ENCODE measurements around the gene PROB1. TPM values are rescaled to one million over a fixed set of nuclear protein-coding genes. Genes with fewer than 3 reads are reported as not detected.

PROB1 gene
- total and polyA plus RNA-seq, 2 of the 13 experiments (the other 11 are each of a cell fraction or from before 2014, with no cell fraction given): 0.69 to 1.1 TPM

DNA sequence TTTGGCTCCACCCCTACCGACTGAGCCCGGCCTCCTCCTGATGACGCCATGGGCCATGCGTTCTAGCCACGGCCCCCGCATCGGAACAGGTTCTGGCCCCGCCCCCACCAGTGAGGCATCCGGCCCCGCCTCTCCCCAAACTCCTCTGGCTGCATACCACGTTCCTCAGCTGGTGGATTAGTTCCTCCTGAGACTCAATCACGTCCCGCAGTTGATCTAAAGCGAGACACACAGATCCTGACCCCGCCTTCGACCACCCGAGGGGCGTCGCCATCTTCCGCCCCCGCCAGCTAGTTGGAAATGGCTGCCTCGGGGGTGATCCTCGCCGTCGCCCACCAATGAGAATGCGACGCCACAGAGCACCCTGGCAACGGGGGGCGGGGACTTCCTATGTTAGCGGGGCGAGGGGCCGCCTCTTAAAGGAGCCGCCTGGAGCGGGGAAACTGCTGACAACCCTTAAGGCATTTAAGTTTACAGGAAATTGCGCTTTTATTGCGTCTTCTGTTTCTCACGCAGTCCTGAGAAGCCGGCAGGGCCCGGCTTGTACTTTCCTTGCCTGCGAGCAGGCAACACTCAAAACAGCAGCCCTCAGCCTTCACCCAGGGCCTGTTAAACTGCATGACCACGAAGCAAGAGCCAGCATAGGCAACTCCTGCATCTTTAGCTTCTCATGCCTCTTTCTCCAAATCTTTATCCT, 9.0 kb upstream of the PROB1 start, which contains the start of gene SPATA24 (continued):
- TF ChIP-seq ZNF292 (CRISPR knock-in tag; IDR thresholded peaks at IDR 0.05; ENCODE audit: borderline replicate concordance, low read depth) (no peak), NR2C2 (CRISPR knock-in tag; IDR thresholded peaks at IDR 0.05; ENCODE audit: borderline replicate concordance) (peak; percentile 24; the same call in 1 of the 2 replicates), HNF4A (CRISPR knock-in tag; IDR thresholded peaks at IDR 0.05) (no peak), RARG (CRISPR knock-in tag; IDR thresholded peaks at IDR 0.05; ENCODE audit: low read depth) (no peak), CEBPG (CRISPR knock-in tag; IDR thresholded peaks at IDR 0.05) (no peak), ZNF616 (CRISPR knock-in tag; IDR thresholded peaks at IDR 0.05; ENCODE audit: low read depth) (no peak), KDM3A (CRISPR knock-in tag; IDR thresholded peaks at IDR 0.05; ENCODE audit: low read depth) (no peak), NAIF1 (CRISPR knock-in tag; IDR thresholded peaks at IDR 0.05; ENCODE audit: borderline replicate concordance) (no peak), KAT8 (CRISPR knock-in tag; IDR thresholded peaks at IDR 0.05) (peak; percentile 71), ZFP36L2 (CRISPR knock-in tag; IDR thresholded peaks at IDR 0.05) (no peak), ZNF556 (CRISPR knock-in tag; IDR thresholded peaks at IDR 0.05; ENCODE audit: borderline replicate concordance) (no peak), GTF2F1 (IDR thresholded peaks at IDR 0.05; ENCODE audit: low read length) (no peak), KLF11 (CRISPR knock-in tag; IDR thresholded peaks at IDR 0.05) (no peak), RBM39 (IDR thresholded peaks at IDR 0.05; ENCODE audit: low read depth, low read length, poor library complexity, severe bottlenecking) (peak; percentile 44), POLR2AphosphoS5 (IDR thresholded peaks at IDR 0.05; ENCODE audit: low read depth, low read length) (peak; percentile 69), MED8 (CRISPR knock-in tag; IDR thresholded peaks at IDR 0.05; ENCODE audit: insufficient replicate concordance) (no peak), ZSCAN9 (CRISPR knock-in tag; IDR thresholded peaks at IDR 0.05; ENCODE audit: borderline replicate concordance) (no peak), GABPA (IDR thresholded peaks at IDR 0.05; ENCODE audit: low read depth, low read length) (no peak), GABPA (CRISPR knock-in tag; IDR thresholded peaks at IDR 0.05; ENCODE audit: low read depth) (peak; percentile 79), ZNF850 (CRISPR knock-in tag; conservative IDR thresholded peaks at IDR 0.05) (no peak), ZNF672 (CRISPR knock-in tag; IDR thresholded peaks at IDR 0.05) (no peak), ZNF124 (CRISPR knock-in tag; IDR thresholded peaks at IDR 0.05) (no peak), ZFP41 (CRISPR knock-in tag; IDR thresholded peaks at IDR 0.05; ENCODE audit: borderline replicate concordance) (no peak), SSRP1 (CRISPR knock-in tag; IDR thresholded peaks at IDR 0.05) (no peak; the same call in 1 of the 2 replicates), ZNF34 (CRISPR knock-in tag; IDR thresholded peaks at IDR 0.05; ENCODE audit: borderline replicate concordance) (no peak), GATAD1 (CRISPR knock-in tag; IDR thresholded peaks at IDR 0.05) (no peak; the same call in none of the 2 replicates), ZFP90 (CRISPR knock-in tag; IDR thresholded peaks at IDR 0.05; ENCODE audit: borderline replicate concordance) (peak; percentile 86), STAT5B (CRISPR knock-in tag; IDR thresholded peaks at IDR 0.05) (no peak), ZKSCAN1 (IDR thresholded peaks at IDR 0.05; ENCODE audit: low read length) (no peak), THAP11 (CRISPR knock-in tag; IDR thresholded peaks at IDR 0.05) (peak; percentile 72), MXD4 (CRISPR knock-in tag; IDR thresholded peaks at IDR 0.05) (0 out of 2 replicates have a peak, but pooled peaks have one; percentile 37)
- TF ChIP-seq, protein P1, sequence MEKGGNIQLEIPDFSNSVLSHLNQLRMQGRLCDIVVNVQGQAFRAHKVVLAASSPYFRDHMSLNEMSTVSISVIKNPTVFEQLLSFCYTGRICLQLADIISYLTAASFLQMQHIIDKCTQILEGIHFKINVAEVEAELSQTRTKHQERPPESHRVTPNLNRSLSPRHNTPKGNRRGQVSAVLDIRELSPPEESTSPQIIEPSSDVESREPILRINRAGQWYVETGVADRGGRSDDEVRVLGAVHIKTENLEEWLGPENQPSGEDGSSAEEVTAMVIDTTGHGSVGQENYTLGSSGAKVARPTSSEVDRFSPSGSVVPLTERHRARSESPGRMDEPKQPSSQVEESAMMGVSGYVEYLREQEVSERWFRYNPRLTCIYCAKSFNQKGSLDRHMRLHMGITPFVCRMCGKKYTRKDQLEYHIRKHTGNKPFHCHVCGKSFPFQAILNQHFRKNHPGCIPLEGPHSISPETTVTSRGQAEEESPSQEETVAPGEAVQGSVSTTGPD (CRISPR knock-in tag; IDR thresholded peaks at IDR 0.05): no peak
